Cardiac septum (tissue), 1 donor: ENCODE measurements around the gene NCKAP5. TPM values are rescaled to one million over a fixed set of nuclear protein-coding genes. Genes with fewer than 3 reads are reported as not detected.

Experiments
- DNase-seq: peaks from one replicate; pipeline ENCODE4 v3.0.0-alpha.2; 2020; ENCODE audit warnings: low spot score
- intact Hi-C: fragments of 100-400 bp; cut with DNase I; formaldehyde crosslinking; loops from one replicate; pipeline ENCODE4 v1.14.0; 2022
- total RNA-seq: library from RNA; stranded (reverse); fragmentation: NEBNext Ultra II Directional; extraction: Animal tissue kit (Norgen Biotek cat#: 25700); gene quantifications from one replicate; pipeline ENCODE4 v1.2.1, GENCODE V29; 2021
- donor health status: DM: no; HTN: no; CAD: no.

Gene NCKAP5
- total RNA-seq, 1 donor from 2014 or later, result 10.6 TPM

DNA sequence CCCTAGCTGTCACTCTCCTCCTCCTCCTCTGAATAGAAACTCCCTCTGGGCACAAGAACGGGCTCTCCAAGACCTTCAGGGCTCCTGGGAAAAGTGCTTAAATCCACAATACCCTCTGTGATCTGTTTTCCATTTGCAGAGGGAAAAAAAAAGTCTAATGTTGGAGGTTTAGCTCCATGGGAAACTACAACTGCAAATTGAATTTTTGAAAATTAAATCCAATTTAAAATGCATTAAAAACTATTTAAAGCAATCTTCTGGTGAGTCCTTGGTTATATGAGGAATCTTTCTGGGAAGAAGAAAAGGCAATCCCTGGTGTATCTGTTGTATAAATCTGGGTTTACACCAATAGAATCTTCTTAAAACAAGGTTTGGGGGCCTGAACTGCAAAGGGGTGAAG lies 64.3 kb downstream of the NCKAP5 start:
- intact Hi-C loops, result no loop called here
- no peak for DNase-seq

DNA sequence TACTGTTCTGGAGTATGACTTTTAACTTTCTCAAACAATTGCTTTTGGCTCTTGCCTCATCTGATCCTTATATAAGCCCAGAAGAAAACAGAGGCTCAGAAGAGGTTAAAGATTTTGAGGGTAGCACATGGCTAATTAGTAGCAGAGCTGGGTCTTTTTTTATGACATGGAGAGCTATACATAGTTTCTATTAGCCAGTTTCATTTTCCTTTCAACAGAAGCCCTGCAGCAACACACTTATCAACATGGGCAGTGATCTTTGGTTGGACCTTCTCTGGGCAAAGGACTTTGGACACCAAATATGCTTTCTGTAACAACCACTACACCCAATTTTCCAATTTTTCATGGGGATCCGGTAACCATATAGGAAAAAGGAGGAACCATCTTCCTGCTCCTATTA lies 64.9 kb downstream of the NCKAP5 start:
- intact Hi-C loops, result no loop called here
- DNase-seq, result no peak

DNA sequence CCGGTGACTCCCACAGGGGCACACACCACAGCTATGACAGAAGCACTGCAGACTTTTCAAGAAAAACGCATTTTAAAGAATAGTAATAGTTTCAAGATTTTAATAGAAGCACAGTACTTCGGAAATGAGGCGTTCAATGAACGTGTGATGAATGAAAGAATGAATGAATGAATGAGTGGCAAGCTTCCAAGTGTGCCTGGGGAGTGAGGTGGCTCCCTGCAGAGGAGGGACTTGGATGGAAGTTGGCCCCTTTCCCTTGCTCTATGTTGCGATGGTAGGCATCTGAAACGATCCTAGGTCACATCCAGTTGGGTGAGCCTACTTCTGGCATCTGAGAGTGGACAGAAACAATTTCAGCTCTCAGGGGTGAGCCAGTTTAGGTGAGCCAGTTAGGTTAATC lies 65.6 kb downstream of the NCKAP5 start:
- intact Hi-C loops, result no loop called here
- no peak for DNase-seq

DNA sequence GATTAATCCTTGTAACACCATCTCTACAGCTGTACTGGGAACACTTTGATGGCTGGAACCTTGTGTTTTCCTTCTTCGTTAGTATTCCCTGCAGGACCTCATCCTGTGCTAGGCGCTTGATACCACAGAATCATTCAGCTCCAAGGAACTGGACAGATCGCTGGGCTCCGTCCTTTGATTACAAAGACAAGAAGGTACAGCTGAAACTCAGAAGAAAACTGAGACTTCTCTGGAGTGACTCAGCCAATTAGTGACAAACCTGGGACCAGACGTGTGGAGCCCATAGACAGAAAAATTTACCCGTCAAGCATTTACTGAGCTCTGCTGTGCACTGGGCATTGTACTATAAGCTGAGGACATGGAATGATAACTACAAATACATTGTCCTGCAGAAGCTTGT lies 67.3 kb downstream of the NCKAP5 start:
- intact Hi-C loops, result no loop called here
- DNase-seq, result no peak

DNA sequence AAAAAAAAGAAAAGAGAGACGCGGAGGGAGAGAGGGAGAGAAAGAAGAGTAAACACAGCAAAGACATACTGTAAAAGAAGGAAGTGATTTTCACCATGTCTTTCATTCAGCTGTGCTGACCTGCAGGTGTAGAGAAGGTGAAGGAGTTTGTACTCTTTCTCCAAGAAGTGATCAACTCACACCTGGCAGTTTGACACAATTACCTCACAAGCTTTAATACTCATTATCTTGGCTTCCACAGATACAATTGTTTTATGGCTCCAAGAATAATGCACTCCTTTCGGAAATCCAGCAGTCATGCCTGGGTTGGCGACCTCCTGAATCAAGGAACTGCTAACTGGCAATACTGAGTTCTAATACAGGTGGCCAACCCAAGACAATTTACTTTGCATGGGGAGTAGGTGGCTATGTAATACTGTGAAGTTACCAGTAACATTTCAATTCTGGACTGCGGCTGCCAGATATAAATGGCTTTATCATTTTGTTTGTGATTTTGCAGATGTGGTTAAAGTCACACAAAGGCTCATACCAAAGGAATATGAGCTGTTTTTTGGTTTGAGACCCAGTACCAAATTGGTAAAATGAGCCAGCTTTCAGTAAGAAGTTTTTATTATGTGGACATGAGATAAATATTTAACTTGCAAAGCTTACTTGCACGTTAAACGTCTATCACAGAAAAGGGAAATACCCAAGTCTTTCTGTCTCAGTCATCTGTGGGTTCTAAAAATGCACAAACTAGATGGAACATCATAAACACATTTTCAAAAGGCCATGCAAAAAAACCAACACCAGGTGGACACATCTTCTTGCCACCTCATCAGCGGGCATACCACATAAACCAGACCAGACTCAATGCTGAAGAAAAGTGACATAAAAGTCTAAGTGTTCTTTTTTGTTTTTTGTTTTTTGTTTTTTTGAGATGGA lies 69.3 kb downstream of the NCKAP5 start:
- intact Hi-C loops, result no loop called here
- DNase-seq, result no peak

DNA sequence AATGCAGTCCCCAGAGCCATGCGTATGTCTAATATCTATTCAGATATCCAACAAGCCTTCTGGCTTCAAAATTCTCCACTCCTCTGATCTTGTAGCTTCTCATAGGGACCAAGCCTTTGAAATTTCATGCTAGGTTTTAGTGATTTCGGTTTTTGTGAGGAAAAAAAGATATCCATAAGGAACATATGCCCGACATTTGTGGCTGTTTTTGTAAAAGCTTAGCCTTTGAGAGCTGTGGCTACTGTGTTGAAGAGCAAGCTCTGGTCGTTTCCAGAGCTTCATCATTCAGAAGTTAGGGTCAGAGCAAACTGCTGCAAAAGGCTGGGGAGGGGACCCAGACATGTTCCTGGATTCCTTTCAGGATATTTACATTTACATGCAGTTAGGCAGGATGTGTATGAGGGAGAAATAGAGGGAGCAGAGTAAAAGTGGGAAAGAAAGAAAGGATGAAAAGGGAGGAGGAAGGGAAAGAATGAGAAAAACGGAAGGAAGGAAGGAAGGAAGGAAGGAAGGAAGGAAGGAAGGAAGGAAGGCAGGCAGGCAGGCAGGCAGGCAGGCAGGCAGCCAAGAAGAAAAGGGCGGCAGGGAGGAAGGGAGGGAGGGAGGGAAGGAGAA lies 70.2 kb downstream of the NCKAP5 start:
- no peak for DNase-seq
- intact Hi-C loops, result no loop called here

DNA sequence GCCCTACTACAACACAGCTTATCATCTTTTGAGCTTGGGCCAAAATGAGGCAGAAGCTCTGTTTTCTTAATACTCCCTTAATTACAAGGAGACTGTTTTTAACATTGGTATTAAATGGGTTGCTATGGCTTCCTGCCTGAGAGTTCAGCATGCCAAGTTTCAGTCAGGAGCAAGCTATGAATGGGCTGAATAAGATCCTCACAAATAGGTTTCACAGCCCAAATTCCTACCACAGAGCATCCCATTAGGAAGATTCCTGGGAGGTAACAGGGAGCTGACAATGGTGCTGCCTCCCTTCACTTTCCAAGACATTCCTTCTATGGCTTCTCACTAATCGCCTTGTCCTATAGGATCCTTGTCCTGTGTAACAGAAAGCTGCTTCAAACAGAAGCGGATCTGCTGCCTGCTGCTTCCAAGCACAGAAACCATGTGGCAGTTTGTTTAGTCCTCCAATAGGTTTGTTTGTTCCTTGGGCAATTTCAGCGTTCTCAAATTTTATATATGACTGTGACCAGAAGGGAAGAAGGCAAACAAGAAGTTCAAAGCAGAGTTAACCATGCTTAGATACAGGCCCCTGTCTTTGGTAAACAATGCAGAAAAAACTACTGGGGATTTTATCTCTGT lies 70.9 kb downstream of the NCKAP5 start:
- intact Hi-C loops, result no loop called here
- no peak for DNase-seq

DNA sequence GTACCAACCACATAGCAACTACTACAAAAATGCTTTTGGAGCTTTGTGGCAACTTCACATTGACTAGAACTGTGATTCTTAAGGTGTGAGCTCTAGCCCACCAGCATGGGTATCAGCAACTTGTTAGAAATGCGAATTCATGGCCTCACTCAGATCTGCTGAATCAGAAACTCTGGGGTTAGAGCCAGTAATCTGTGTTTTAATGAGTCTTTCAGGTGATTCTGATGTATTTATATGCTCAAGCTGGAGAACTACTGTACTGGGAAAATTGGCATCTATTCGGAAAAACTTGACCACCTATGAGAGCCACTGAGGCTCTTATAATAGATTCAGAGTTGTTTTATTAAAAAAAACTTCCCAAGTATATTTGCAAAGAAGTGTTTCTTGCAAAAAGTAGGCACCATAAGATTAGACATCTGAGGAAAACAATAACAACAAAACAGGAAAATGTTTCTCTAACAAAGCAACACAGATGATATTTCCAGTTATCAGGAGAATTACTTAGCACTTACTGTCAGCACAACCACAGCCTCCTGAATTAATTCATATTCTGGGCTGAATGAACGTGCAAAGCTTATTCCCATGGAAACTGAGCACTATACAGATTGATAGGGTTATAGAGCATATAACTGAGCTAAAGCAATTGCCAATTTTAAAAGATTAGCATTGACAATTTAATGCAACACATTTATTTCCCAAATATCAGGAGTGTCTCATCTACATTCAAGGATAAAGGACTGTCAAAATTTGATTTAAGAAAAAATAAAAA lies 71.6 kb downstream of the NCKAP5 start:
- no peak for DNase-seq
- intact Hi-C loops, result no loop called here

DNA sequence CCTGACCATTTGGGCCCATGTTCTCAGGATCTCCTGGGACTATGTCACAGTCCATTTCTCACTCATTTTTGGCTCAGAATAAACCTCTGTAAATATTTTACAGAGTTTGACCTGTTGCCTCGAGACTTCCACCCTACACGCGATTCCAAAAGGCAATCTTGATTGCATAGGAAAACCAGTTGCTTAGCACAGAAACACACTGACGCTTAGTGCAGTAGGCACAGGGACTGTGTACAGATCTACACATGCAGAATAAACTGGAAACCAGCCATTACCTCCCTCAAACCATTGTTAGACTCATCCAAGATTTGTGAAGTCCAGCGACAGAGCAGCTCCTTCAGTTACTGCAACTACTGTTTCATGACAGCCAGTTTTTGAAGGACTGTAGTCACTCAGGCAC lies 73.0 kb downstream of the NCKAP5 start:
- intact Hi-C loops, result no loop called here
- no peak for DNase-seq

DNA sequence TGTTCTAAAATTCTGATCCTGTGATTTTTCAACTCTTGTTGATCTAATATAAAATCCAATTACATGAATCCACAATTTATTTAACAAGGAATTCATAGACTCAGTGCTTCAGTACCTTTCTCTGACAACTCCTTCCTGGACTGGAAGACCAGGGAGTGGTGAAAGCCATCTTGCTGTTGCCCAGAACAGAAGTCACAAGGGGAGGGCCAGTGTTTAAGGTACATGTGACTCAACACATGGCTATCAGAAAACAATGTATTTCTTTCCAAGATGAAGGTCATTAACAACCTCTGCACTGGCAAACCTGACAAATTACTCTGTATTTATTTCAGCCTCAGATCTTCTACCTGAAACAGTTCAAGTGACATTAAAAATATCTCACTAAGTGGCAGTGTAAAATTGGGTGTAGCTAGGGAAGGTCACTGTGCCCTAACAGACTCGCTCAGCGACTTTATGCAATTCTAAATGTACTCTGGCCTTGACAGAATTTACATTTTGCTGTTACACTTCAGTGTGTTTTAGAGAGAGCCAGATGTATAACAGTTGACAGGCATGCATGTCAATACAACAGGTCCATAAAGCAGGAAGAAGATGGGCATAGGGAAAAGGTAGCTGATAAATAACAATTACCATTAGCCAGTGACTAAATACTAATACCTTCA lies 75.4 kb downstream of the NCKAP5 start:
- intact Hi-C loops, result no loop called here

DNA sequence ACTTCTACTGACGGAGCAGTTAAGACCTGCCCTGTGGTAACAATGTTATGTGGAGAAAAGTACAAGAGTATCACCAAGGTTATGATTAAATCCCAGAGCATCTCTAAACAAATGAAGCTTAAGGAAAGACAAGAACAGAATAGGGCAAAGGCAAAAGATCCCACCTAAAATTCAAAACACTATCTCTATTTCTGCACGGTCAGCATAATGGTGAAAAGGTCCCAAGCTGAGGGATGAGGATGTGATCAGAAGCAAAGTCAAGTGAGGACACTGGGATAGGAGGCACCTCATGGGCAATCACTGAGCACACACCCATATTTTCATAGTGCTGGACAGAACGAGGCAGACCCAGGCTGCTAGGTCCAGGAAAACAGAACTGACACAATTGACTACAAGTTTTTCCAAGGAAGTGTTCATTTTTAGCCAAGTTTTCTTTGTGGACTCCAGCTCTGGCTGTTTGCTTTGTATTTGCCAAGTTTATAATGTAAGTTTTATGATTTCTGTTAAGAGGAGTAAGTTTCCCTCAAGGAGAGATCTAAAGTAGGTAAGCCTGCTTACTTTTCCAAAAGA lies 77.8 kb downstream of the NCKAP5 start:
- no peak for DNase-seq
- intact Hi-C loops, result no loop called here

More for the DNA sequence above, 75.4 kb downstream of the NCKAP5 start:
- no peak for DNase-seq

DNA sequence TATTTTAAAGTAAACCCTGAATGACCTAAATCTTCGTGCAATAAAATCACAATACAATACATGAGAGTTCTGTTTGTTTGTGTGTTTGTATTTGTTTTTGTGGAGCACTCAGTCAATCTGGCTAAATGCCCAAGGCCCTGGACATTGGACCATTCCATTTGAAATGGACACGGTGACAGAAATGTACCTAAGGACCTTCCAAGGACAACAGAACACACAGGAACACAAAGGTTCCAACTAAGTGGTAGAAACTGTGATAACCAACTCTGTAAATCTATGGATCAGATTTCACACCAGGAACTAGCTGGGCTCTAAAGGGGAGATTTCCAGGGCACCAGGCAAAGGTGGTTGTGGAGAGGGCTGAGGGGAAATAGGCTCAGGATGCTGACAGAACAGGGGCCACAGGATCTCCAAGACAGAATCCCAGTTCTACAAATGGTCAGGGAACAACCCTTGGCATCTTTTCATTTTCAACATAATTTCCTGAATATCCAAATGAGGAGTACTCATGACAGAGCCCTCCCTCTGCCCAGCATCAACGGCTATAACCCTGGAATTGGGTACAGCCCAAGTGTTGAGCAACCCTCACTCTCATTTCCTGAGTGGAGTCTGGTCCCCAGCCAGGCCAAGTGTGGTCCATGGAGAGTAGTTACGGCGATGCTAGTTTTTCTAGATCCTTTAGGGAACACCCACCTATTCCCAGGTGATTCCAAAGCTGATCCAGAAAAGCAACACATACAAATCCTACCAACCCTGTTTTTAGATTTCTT lies 78.4 kb downstream of the NCKAP5 start:
- DNase-seq, result no peak
- intact Hi-C loops, result no loop called here

DNA sequence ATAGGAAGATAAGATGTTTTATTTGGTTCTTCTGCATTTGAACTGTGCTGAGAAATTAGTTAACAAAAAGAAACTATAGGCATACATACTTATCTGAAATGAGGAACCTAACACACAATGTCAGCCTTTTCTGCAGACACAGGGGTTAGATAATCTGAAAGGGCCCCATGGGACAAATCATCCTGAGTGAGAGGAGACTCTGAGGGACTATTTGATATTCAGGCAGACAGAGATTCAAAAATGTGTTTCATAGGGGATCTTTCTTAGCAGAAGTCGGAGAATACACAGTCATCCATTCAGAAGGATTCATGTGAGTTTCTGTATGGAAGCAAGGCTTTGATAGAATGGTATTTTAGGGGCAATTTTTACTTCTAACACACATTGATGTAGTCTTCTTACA lies 79.1 kb downstream of the NCKAP5 start:
- intact Hi-C loops, result no loop called here
- no peak for DNase-seq

DNA sequence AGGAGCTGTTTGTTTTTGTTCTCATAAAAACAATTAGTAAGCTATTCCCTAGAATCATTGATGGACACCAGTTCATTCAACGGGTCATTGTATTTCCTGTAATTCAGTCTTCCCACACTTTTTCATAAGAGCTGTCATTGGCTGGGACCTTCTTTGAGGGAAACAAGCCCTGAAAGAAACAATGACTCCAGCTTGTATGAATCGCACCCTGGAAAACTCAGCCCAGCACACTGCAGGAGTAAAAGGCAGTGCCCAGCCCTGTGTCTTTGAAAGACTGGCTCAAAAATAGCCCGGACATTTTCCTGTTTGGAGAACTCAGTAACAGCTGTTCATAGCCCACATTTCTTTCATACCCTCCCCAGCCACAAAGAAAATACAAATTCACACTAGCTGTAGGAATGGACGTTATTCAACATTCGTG lies 81.5 kb downstream of the NCKAP5 start:
- DNase-seq, result no peak
- intact Hi-C loops, result no loop called here

DNA sequence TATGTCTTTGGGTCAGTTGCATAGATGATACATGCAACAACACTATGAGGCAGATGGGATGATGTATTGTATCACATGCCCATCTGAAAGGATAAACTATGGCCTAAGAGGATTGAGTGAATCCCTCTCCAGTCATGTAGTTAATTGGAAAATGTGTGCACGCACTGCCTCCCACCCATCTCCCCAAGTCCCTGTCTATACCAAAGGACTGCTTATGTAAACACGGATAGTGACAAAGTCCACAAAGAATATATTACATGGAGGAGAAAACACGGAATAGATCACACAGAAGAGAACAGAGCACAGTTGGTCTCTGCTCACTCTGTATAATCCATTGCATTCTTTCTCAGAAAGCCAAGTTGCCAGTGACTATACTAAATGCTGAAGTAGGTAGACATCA lies 82.4 kb downstream of the NCKAP5 start:
- DNase-seq, result no peak
- intact Hi-C loops, result no loop called here

DNA sequence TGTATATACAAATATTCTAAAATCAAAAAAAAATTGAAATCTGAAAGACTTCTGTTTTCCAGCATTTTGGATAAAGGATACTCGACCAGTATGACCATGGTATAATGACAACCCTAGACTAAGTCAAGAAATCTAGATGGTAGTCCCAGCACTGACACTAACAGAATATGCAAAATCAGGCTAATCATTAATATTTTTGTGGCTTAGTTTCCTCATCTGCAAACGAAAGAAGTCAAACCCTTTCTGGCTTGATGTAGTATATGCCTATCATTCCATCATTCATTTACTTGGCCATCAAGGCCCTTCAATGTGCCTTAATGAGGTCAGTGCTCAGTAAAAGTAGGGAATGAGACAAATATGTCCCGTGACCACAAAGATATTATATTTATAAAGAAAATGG lies 83.5 kb downstream of the NCKAP5 start:
- no peak for DNase-seq
- intact Hi-C loops, result no loop called here

DNA sequence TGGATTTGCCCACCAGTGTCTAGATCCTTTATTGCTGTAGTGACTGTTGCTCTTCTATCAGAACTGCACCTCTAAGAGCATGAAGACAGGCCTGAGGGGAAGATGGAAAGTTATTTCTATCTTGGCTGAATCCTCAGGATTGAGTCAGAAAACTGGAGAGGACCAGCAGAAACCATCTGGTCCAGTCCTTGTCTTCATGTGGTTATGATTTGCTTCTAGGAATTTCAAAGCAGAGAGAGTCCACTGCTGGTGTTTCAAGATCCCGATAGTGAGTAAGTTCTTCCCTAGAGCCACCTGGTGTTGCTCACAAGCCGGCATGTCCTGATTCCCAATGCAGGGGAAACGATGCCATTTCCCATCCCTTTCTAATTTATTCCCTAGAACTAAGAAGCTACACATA lies 84.2 kb downstream of the NCKAP5 start:
- intact Hi-C loops, result no loop called here
- DNase-seq, result no peak

DNA sequence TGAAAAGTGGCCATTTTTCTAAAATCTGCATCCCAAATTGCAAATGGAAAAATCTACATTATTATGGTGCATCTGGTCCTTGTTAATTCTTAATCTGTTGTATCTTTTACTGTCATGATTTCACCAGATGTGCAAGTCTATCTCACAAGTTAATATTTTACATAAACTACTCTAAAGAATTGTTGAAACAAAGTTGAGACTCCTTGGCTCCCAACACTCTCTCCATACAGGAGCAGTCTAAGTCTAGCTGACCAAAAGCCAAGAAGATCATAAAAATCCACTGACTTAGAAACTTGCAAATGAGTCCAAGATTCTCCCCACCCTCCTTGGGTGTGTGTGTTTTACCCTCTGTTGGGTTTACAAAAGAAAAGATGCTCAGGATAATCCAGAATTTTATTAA lies 85.1 kb downstream of the NCKAP5 start:
- DNase-seq, result no peak
- intact Hi-C loops, result no loop called here
